ENCODE results near the gene PEA15. TPM values are rescaled to one million over a fixed set of nuclear protein-coding genes. Genes with fewer than 3 reads are reported as not detected.

The PEA15 gene
- total RNA-seq, 1 experiment from 2014 or later, result 44.0 TPM

- Histone ChIP-seq H4K20me1 (ENCODE audit: insufficient read depth) (0 out of 2 replicates have a peak, but pooled peaks cover 4% of the 10 kb centered on the region), H2AFZ (ENCODE audit: low read depth, low read length, poor library complexity, severe bottlenecking) (no peak overlapping the region), H3K9me2 (ENCODE audit: insufficient read depth) (no peaks in the 10 kb centered on the region), H3K4me3 (replicated peaks in 1 of 2; ENCODE audit: low read depth in 1 of 2, low read length in 2 of 2) (no peak overlapping the region), H3K27me3 (ENCODE audit: insufficient read depth, low read length) (no peaks in the 10 kb centered on the region), H3K9me3 (ENCODE audit: control insufficient read depth in 1 of 2, insufficient read depth in 1 of 2, low read depth in 1 of 2, low read length in 2 of 2) (no peaks in the 10 kb centered on the region), H3K36me3 (ENCODE audit: control insufficient read depth in 1 of 2, insufficient read depth in 2 of 2, low read length in 2 of 2) (peaks cover 21 to 41% of the 10 kb centered on the region in 2 experiments; a peak in 3 of 4 replicates), H3K79me2 (ENCODE audit: insufficient read depth, low read length) (peaks cover 48% of the 10 kb centered on the region), H3K4me1 (ENCODE audit: control insufficient read depth in 1 of 2, insufficient read depth in 2 of 2, low read length in 2 of 2) (peaks cover 12 to 20% of the 10 kb centered on the region in 2 experiments; a peak in 3 of 4 replicates), H3K27ac (ENCODE audit: low read depth, low read length) (no peak overlapping the region), H3K9ac (ENCODE audit: low read length) (no peak overlapping the region), H3K4me2 (ENCODE audit: low read length) (no peak overlapping the region)
- no TSS peak for BruUV-seq (replicated peaks)
- POLR2A ChIA-PET, result no interaction called here
- intact Hi-C loops (cut with micrococcal nuclease), result no loop called here
- TF ChIP-seq POLR2AphosphoS5 (IDR thresholded peaks at IDR 0.05; ENCODE audit: low read depth, low read length) (no peak), SIN3A (IDR thresholded peaks at IDR 0.05; ENCODE audit: low read depth) (no peak), CBX3 (IDR thresholded peaks at IDR 0.05; ENCODE audit: low read depth) (no peak), CEBPB (IDR thresholded peaks at IDR 0.05; ENCODE audit: low read depth) (no peak), ELF1 (IDR thresholded peaks at IDR 0.05; ENCODE audit: borderline replicate concordance, low read depth) (no peak), FOSL1 (IDR thresholded peaks at IDR 0.05; ENCODE audit: low read depth) (no peak), TCF7L2 (IDR thresholded peaks at IDR 0.05; ENCODE audit: borderline replicate concordance, extremely low read depth, insufficient read depth, insufficient read length) (no peak), JUND (IDR thresholded peaks at IDR 0.05) (no peak), EZH2phosphoT487 (IDR thresholded peaks at IDR 0.05; ENCODE audit: borderline replicate concordance) (no peak)
- TF ChIP-seq, protein P1, sequence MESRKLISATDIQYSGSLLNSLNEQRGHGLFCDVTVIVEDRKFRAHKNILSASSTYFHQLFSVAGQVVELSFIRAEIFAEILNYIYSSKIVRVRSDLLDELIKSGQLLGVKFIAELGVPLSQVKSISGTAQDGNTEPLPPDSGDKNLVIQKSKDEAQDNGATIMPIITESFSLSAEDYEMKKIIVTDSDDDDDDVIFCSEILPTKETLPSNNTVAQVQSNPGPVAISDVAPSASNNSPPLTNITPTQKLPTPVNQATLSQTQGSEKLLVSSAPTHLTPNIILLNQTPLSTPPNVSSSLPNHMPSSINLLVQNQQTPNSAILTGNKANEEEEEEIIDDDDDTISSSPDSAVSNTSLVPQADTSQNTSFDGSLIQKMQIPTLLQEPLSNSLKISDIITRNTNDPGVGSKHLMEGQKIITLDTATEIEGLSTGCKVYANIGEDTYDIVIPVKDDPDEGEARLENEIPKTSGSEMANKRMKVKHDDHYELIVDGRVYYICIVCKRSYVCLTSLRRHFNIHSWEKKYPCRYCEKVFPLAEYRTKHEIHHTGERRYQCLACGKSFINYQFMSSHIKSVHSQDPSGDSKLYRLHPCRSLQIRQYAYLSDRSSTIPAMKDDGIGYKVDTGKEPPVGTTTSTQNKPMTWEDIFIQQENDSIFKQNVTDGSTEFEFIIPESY (IDR thresholded peaks at IDR 0.05; ENCODE audit: extremely low read depth, insufficient replicate concordance, low read length), result no peak
- DNase-seq (ENCODE audit: low read depth, low spot score) (no peak), ATAC-seq (no peak)
- RAD21 ChIA-PET (ENCODE audit: low non-redundant PET in 1 of 2, low total read pairs in 2 of 2, uncharacterized antibody in 2 of 2, unreplicated experiment in 2 of 2), result no interaction called here
- CTCF ChIA-PET, result interaction anchor here (1.5 kb wide), 1 partner anchor 108 kb away, joined by 3 read pairs; no protein-coding TSS in a partner anchor
Observed at GRCh38 chr1:160208557-160209320, 3.6 kb downstream of the PEA15 start.
